GM19043 (cell line): ENCODE measurements around the gene LRFN3.
"Not testable (repeated sequence)": the region's sequence is repeated elsewhere in the genome, so short reads cannot be mapped to it uniquely, and the experiment has no call there.

Experiments used
- ATAC-seq: cut with Tn5 transposase; IDR thresholded peaks from one replicate; pipeline ENCODE4 v1.9.1; 2021; ENCODE audit warnings: low read depth; ENCODE audit not compliant: unreplicated experiment

LRFN3 gene

GRCh38 chr19:35935911-35936737 lies at the start of gene LRFN3:
TSS of gene LRFN3 (plus strand) at chr19:35936374. CDS start at chr19:35939426, 3,052 bp downstream.
- ATAC-seq, result no peak

- no peak for ATAC-seq
These were observed 49.0 kb upstream of the LRFN3 start for GRCh38 chr19:35887197-35887596.

- no peak for ATAC-seq
These were observed 47.8 kb upstream of the LRFN3 start for GRCh38 chr19:35888398-35888797.

- no peak for ATAC-seq
These were observed 46.6 kb upstream of the LRFN3 start for GRCh38 chr19:35889370-35890112.

- ATAC-seq, result no peak
These were observed 46.0 kb upstream of the LRFN3 start for GRCh38 chr19:35890113-35890650.

GRCh38 chr19:35891819-35892218 lies 44.4 kb upstream of the LRFN3 start:
- ATAC-seq, result not testable (repeated sequence)

- ATAC-seq, result no peak
These were observed 41.8 kb upstream of the LRFN3 start for GRCh38 chr19:35894342-35894741.

- no peak for ATAC-seq
These were observed 40.1 kb upstream of the LRFN3 start for GRCh38 chr19:35895911-35896642.

- no peak for ATAC-seq
These were observed 39.5 kb upstream of the LRFN3 start for GRCh38 chr19:35896643-35897040.

- no peak for ATAC-seq
These were observed 38.3 kb upstream of the LRFN3 start for GRCh38 chr19:35897706-35898451.

- ATAC-seq, result no peak
These were observed 37.7 kb upstream of the LRFN3 start for GRCh38 chr19:35898499-35898809.

- no peak for ATAC-seq
These were observed 36.5 kb upstream of the LRFN3 start for GRCh38 chr19:35899547-35900214.

GRCh38 chr19:35901055-35901644 lies 35.0 kb upstream of the LRFN3 start:
- ATAC-seq, result no peak

GRCh38 chr19:35901854-35902661 lies 34.1 kb upstream of the LRFN3 start, which contains the start of gene HCST:
TSS of gene HCST (plus strand) at chr19:35902529. CDS start at chr19:35902594, 65 bp downstream.
- no peak for ATAC-seq

GRCh38 chr19:35902870-35903475 lies 33.2 kb upstream of the LRFN3 start:
- no peak for ATAC-seq

- ATAC-seq, result peak; percentile 48
These were observed 32.5 kb upstream of the LRFN3 start for GRCh38 chr19:35903550-35904179.

- no peak for ATAC-seq
These were observed 31.7 kb upstream of the LRFN3 start for GRCh38 chr19:35904311-35905068.
